SJCRH30 (cell line): Measurements from ENCODE around the gene TBC1D8. TPM values are rescaled to one million over a fixed set of nuclear protein-coding genes. Genes with fewer than 3 reads are reported as not detected.

ENCODE experiments used
- DNase-seq, 2 experiments: peaks; one replicate each; pipeline ENCODE4 v3.0.0-alpha.2; 2015 to 2020
- H3K27ac ChIP-seq: fragments of 250-450 bp; sonication (Bioruptor Pico); 2 replicates; pipeline ENCODE4 v1.5.1; 2020; ENCODE audit warnings: mild to moderate bottlenecking, moderate library complexity
- H3K27me3 ChIP-seq: fragments of 250-450 bp; sonication (Bioruptor Pico); 2 replicates; pipeline ENCODE4 v1.5.1; 2020; ENCODE audit warnings: mild to moderate bottlenecking, moderate library complexity
- H3K36me3 ChIP-seq: fragments of 250-450 bp; sonication (Bioruptor Pico); 2 replicates; pipeline ENCODE4 v1.5.1; 2020; ENCODE audit warnings: mild to moderate bottlenecking, moderate library complexity
- H3K4me1 ChIP-seq: fragments of 250-450 bp; sonication (Bioruptor Pico); 2 replicates; pipeline ENCODE4 v1.5.1; 2020; ENCODE audit warnings: mild to moderate bottlenecking, moderate library complexity
- H3K4me3 ChIP-seq: fragments of 250-450 bp; sonication (Bioruptor Pico); 2 replicates; pipeline ENCODE4 v1.5.1; 2020; ENCODE audit warnings: mild to moderate bottlenecking, moderate library complexity
- H3K9me3 ChIP-seq: fragments of 250-450 bp; sonication (Bioruptor Pico); replicated peaks from 2 replicates; pipeline ENCODE4 v1.5.1; 2020; ENCODE audit warnings: mild to moderate bottlenecking, moderate library complexity
- total RNA-seq: library from RNA; depleted of rRNA; stranded (reverse); fragments of >200 nt; shearing (Covaris generic); gene quantifications from 2 replicates; pipeline ENCODE4 v1.2.3, GENCODE V29; 2014; rRNA removed

Gene TBC1D8
- total RNA-seq, result 8.8 TPM in 2 replicates

- H3K27me3 ChIP-seq, result no peaks in the 10 kb centered on the region
- no peaks in the 10 kb centered on the region for H3K9me3 ChIP-seq
- peaks cover 19% of the 10 kb centered on the region for H3K4me1 ChIP-seq
- peak within 1 kb of the TSS; percentile 76 for H3K4me3 ChIP-seq
- no peaks in the 10 kb centered on the region for H3K36me3 ChIP-seq
- H3K27ac ChIP-seq, result peak within 1 kb of the TSS; percentile 61
- peak; percentile 87 for DNase-seq
Measured at GRCh38 chr2:101151146-101151858, at the start of gene TBC1D8. Gene TBC1D8, minus strand, starts transcription at chr2:101151382. Its CDS starts 129 bp downstream, at chr2:101151253.

- Histone ChIP-seq H3K27ac (no peak overlapping the region), H3K4me1 (peaks cover 20% of the 10 kb centered on the region), H3K27me3 (no peaks in the 10 kb centered on the region), H3K4me3 (no peak overlapping the region), H3K36me3 (no peaks in the 10 kb centered on the region), H3K9me3 (no peaks in the 10 kb centered on the region)
- no peak for DNase-seq
Measured at GRCh38 chr2:101200676-101201075, 49.5 kb upstream of the TBC1D8 start.

- DNase-seq, result no peak
- Histone ChIP-seq H3K27me3 (no peaks in the 10 kb centered on the region), H3K9me3 (no peaks in the 10 kb centered on the region), H3K4me3 (no peak overlapping the region), H3K4me1 (peaks cover 21% of the 10 kb centered on the region), H3K27ac (no peak overlapping the region), H3K36me3 (no peaks in the 10 kb centered on the region)
Measured at GRCh38 chr2:101199251-101199791, 48.1 kb upstream of the TBC1D8 start.

GRCh38 chr2:101197814-101198213 lies 46.6 kb upstream of the TBC1D8 start:
- H3K27me3 ChIP-seq, result no peaks in the 10 kb centered on the region
- H3K9me3 ChIP-seq, result no peaks in the 10 kb centered on the region
- H3K4me1 ChIP-seq, result peaks cover 21% of the 10 kb centered on the region
- H3K36me3 ChIP-seq, result no peaks in the 10 kb centered on the region
- H3K27ac ChIP-seq, result no peak overlapping the region
- no peak overlapping the region for H3K4me3 ChIP-seq
- DNase-seq, result no peak

GRCh38 chr2:101197215-101197745 lies 46.1 kb upstream of the TBC1D8 start:
- Histone ChIP-seq H3K9me3 (no peaks in the 10 kb centered on the region), H3K4me3 (no peak overlapping the region), H3K36me3 (no peaks in the 10 kb centered on the region), H3K27me3 (no peaks in the 10 kb centered on the region), H3K4me1 (peaks cover 21% of the 10 kb centered on the region), H3K27ac (no peak overlapping the region)
- DNase-seq, result peak in 1 of 2 experiments; percentile 19

- Histone ChIP-seq H3K27ac (no peak overlapping the region), H3K4me1 (peaks cover 21% of the 10 kb centered on the region), H3K4me3 (no peak overlapping the region), H3K36me3 (no peaks in the 10 kb centered on the region), H3K27me3 (no peaks in the 10 kb centered on the region), H3K9me3 (no peaks in the 10 kb centered on the region)
- peak; percentile 33 to 62 for DNase-seq
Measured at GRCh38 chr2:101195871-101196661, 44.9 kb upstream of the TBC1D8 start.

- H3K9me3 ChIP-seq, result no peaks in the 10 kb centered on the region
- H3K27ac ChIP-seq, result no peak overlapping the region
- no peaks in the 10 kb centered on the region for H3K27me3 ChIP-seq
- H3K4me1 ChIP-seq, result peaks cover 21% of the 10 kb centered on the region
- no peak overlapping the region for H3K4me3 ChIP-seq
- no peak for DNase-seq
- no peaks in the 10 kb centered on the region for H3K36me3 ChIP-seq
Measured at GRCh38 chr2:101193033-101193626, 41.9 kb upstream of the TBC1D8 start.

- Histone ChIP-seq H3K36me3 (no peaks in the 10 kb centered on the region), H3K9me3 (no peaks in the 10 kb centered on the region; the same call in 1 of the 2 replicates), H3K27ac (no peak overlapping the region), H3K4me1 (peaks cover 3% of the 10 kb centered on the region), H3K4me3 (no peak overlapping the region), H3K27me3 (no peaks in the 10 kb centered on the region)
- DNase-seq, result peak in 1 of 2 experiments; percentile 8
Measured at GRCh38 chr2:101190747-101191516, 39.8 kb upstream of the TBC1D8 start.

GRCh38 chr2:101188683-101189405 lies 37.7 kb upstream of the TBC1D8 start:
- H3K4me1 ChIP-seq, result no peaks in the 10 kb centered on the region
- no peaks in the 10 kb centered on the region; the same call in 1 of the 2 replicates for H3K9me3 ChIP-seq
- H3K27me3 ChIP-seq, result no peaks in the 10 kb centered on the region
- no peaks in the 10 kb centered on the region for H3K36me3 ChIP-seq
- no peak overlapping the region for H3K27ac ChIP-seq
- H3K4me3 ChIP-seq, result no peak overlapping the region
- DNase-seq, result peak; percentile 40 to 78

GRCh38 chr2:101187131-101187530 lies 35.9 kb upstream of the TBC1D8 start:
- no peak for DNase-seq
- no peaks in the 10 kb centered on the region for H3K36me3 ChIP-seq
- H3K27me3 ChIP-seq, result no peaks in the 10 kb centered on the region
- no peak overlapping the region for H3K4me3 ChIP-seq
- H3K27ac ChIP-seq, result no peak overlapping the region
- H3K9me3 ChIP-seq, result no peaks in the 10 kb centered on the region; the same call in 1 of the 2 replicates
- no peaks in the 10 kb centered on the region for H3K4me1 ChIP-seq

- Histone ChIP-seq H3K9me3 (no peaks in the 10 kb centered on the region; the same call in 1 of the 2 replicates), H3K36me3 (no peaks in the 10 kb centered on the region), H3K4me3 (no peak overlapping the region), H3K27me3 (no peaks in the 10 kb centered on the region), H3K4me1 (no peaks in the 10 kb centered on the region), H3K27ac (no peak overlapping the region)
- DNase-seq, result no peak
Measured at GRCh38 chr2:101185656-101186055, 34.5 kb upstream of the TBC1D8 start.

GRCh38 chr2:101185085-101185484 lies 33.9 kb upstream of the TBC1D8 start:
- no peaks in the 10 kb centered on the region; the same call in 1 of the 2 replicates for H3K9me3 ChIP-seq
- H3K27me3 ChIP-seq, result no peaks in the 10 kb centered on the region
- H3K4me1 ChIP-seq, result no peaks in the 10 kb centered on the region
- no peaks in the 10 kb centered on the region for H3K36me3 ChIP-seq
- no peak for DNase-seq
- no peak overlapping the region for H3K27ac ChIP-seq
- no peak overlapping the region for H3K4me3 ChIP-seq

GRCh38 chr2:101179982-101180381 lies 28.8 kb upstream of the TBC1D8 start:
- Histone ChIP-seq H3K4me1 (peaks cover 4% of the 10 kb centered on the region), H3K27ac (no peak overlapping the region), H3K27me3 (no peaks in the 10 kb centered on the region), H3K9me3 (no peaks in the 10 kb centered on the region), H3K4me3 (no peak overlapping the region), H3K36me3 (no peaks in the 10 kb centered on the region)
- DNase-seq, result no peak
